ENCODE data around the gene HIVEP2. TPM values are rescaled to one million over a fixed set of nuclear protein-coding genes. Genes with fewer than 3 reads are reported as not detected.

The HIVEP2 gene
- total and polyA plus RNA-seq, 2 donors (not counting 3 experiments of a cell fraction or from before 2014, with no cell fraction given), result 1.3 to 4.7 TPM

DNA sequence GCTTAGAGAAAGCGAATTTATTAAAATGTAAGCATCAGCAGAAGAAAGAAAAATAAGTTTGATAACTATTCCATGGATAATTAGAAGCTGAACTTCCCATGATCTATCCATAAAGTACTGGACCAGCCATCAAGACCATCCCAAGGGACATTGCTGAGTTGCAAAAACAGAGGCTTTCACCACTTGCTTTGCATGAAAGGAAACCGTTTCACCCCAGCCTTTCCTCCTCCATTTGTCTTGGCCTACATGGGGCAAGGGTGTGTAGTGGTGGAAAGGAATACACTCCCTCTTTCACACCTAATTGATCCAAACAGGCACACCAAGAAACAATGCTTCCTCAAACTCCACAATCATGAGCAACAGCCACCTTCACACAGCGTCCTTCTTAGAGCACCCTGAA is 10.4 kb downstream of the HIVEP2 start:
- no TSS peak for BruUV-seq (replicated peaks)
- Histone ChIP-seq H4K20me1 (replicated peaks; ENCODE audit: control insufficient read depth, extremely low read depth, insufficient read depth, low read length) (no peaks in the 10 kb centered on the region), H3K9me1 (replicated peaks; ENCODE audit: control insufficient read depth, extremely low read depth, insufficient read depth, low read length) (no peaks in the 10 kb centered on the region), H3K27me3 (ENCODE audit: control insufficient read depth in 2 of 2, insufficient read depth in 2 of 2, low read length in 2 of 2) (no peaks in the 10 kb centered on the region), H3K4me2 (ENCODE audit: insufficient read depth, low read length) (no peak overlapping the region), H3K9me3 (replicated peaks; ENCODE audit: control insufficient read depth, insufficient read depth, low read length) (no peaks in the 10 kb centered on the region), H3K9ac (replicated peaks; ENCODE audit: extremely low read depth, insufficient read depth, low read length) (no peak overlapping the region), H3K4me1 (ENCODE audit: control insufficient read depth, extremely low read depth, insufficient read depth, low read length) (no peaks in the 10 kb centered on the region), H3K4me3 (replicated peaks in 1 of 3; ENCODE audit: insufficient read depth in 1 of 3, low read depth in 1 of 3, low read length in 3 of 3) (no peak overlapping the region), H2AFZ (ENCODE audit: low read depth, low read length) (no peak overlapping the region), H3K79me2 (ENCODE audit: control insufficient read depth, insufficient read depth, low read length) (no peaks in the 10 kb centered on the region), H3K36me3 (ENCODE audit: control insufficient read depth in 2 of 2, extremely low read depth in 1 of 2, insufficient read depth in 2 of 2, low read length in 2 of 2) (no peaks in the 10 kb centered on the region), H3K27ac (ENCODE audit: insufficient read depth, low read depth, low read length) (no peak overlapping the region)
- dilution Hi-C loops (cut with MboI; ENCODE audit: extremely low pct_ligation_motif_present, low sequenced_read_pairs) (no loop called here), intact Hi-C loops (cut with micrococcal nuclease) (no loop called here)
- no peak for FAIRE-seq
- POLR2A ChIA-PET, result no interaction called here
- DNase-seq (ENCODE audit: low read depth, low spot score), result no peak
- CTCF ChIA-PET, result interaction anchor here (0.7 kb wide), 1 partner anchor 8 kb away, joined by 3 read pairs; no protein-coding TSS in a partner anchor
- TF ChIP-seq POLR2A (IDR thresholded peaks at IDR 0.05; ENCODE audit: low read depth, low read length) (no peak), FOS (IDR thresholded peaks at IDR 0.05; ENCODE audit: borderline replicate concordance, insufficient read depth, low read length) (no peak)

DNA sequence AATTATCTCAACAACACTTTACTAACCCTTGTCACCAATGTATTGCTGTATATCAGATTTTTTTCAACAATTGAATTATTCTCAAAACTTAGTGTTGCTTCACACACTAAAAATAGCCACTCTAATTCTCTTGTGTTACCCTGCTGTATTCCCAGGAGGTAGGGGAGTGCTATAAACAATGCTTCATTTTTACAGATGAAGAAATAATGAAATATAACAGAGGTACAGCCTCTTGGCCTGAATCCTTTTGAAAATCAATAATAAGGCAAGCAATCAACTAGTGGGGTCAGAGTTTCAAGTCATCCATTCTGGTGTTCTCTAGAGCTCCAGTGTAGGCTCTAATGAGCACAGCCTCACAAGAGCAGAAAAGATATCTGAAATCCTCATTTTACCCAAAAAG is 10.9 kb downstream of the HIVEP2 start:
- CTCF ChIA-PET, result no interaction called here
- DNase-seq (ENCODE audit: low read depth, low spot score) (no peak), FAIRE-seq (no peak)
- POLR2A ChIA-PET, result no interaction called here
- Histone ChIP-seq H3K9me3 (replicated peaks; ENCODE audit: control insufficient read depth, insufficient read depth, low read length) (no peaks in the 10 kb centered on the region), H3K9ac (replicated peaks; ENCODE audit: extremely low read depth, insufficient read depth, low read length) (no peak overlapping the region), H2AFZ (ENCODE audit: low read depth, low read length) (no peak overlapping the region), H3K4me1 (ENCODE audit: control insufficient read depth, extremely low read depth, insufficient read depth, low read length) (no peaks in the 10 kb centered on the region), H3K27ac (ENCODE audit: insufficient read depth, low read depth, low read length) (no peak overlapping the region), H3K36me3 (ENCODE audit: control insufficient read depth in 2 of 2, extremely low read depth in 1 of 2, insufficient read depth in 2 of 2, low read length in 2 of 2) (no peaks in the 10 kb centered on the region), H3K4me2 (ENCODE audit: insufficient read depth, low read length) (no peak overlapping the region), H3K79me2 (ENCODE audit: control insufficient read depth, insufficient read depth, low read length) (no peaks in the 10 kb centered on the region), H4K20me1 (replicated peaks; ENCODE audit: control insufficient read depth, extremely low read depth, insufficient read depth, low read length) (no peaks in the 10 kb centered on the region), H3K27me3 (ENCODE audit: control insufficient read depth in 2 of 2, insufficient read depth in 2 of 2, low read length in 2 of 2) (no peaks in the 10 kb centered on the region), H3K4me3 (replicated peaks in 1 of 3; ENCODE audit: insufficient read depth in 1 of 3, low read depth in 1 of 3, low read length in 3 of 3) (no peak overlapping the region), H3K9me1 (replicated peaks; ENCODE audit: control insufficient read depth, extremely low read depth, insufficient read depth, low read length) (no peaks in the 10 kb centered on the region)
- intact Hi-C loops (cut with micrococcal nuclease) (no loop called here), dilution Hi-C loops (cut with MboI; ENCODE audit: extremely low pct_ligation_motif_present, low sequenced_read_pairs) (no loop called here)
- no peak for TF ChIP-seq JUN (IDR thresholded peaks at IDR 0.05; ENCODE audit: borderline replicate concordance, insufficient read depth, insufficient read length, low read depth)
- no peak for TF ChIP-seq EZH2 (IDR thresholded peaks at IDR 0.05; ENCODE audit: borderline replicate concordance, low read depth, low read length, severe bottlenecking)
- no peak for TF ChIP-seq GATA2 (IDR thresholded peaks at IDR 0.05; ENCODE audit: insufficient read depth, insufficient read length, low read depth, low read length)
- TF ChIP-seq, protein P1, sequence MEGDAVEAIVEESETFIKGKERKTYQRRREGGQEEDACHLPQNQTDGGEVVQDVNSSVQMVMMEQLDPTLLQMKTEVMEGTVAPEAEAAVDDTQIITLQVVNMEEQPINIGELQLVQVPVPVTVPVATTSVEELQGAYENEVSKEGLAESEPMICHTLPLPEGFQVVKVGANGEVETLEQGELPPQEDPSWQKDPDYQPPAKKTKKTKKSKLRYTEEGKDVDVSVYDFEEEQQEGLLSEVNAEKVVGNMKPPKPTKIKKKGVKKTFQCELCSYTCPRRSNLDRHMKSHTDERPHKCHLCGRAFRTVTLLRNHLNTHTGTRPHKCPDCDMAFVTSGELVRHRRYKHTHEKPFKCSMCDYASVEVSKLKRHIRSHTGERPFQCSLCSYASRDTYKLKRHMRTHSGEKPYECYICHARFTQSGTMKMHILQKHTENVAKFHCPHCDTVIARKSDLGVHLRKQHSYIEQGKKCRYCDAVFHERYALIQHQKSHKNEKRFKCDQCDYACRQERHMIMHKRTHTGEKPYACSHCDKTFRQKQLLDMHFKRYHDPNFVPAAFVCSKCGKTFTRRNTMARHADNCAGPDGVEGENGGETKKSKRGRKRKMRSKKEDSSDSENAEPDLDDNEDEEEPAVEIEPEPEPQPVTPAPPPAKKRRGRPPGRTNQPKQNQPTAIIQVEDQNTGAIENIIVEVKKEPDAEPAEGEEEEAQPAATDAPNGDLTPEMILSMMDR (IDR thresholded peaks at IDR 0.05; ENCODE audit: extremely low read depth in 1 of 2, insufficient read depth in 1 of 2, low read depth in 1 of 2, low read length in 2 of 2), result no peak
- TF ChIP-seq POLR2AphosphoS5 (IDR thresholded peaks at IDR 0.05; ENCODE audit: insufficient read depth, low read depth, low read length), result no peak
- no peak for TF ChIP-seq FOS (IDR thresholded peaks at IDR 0.05; ENCODE audit: borderline replicate concordance, insufficient read depth, low read length)
- TF ChIP-seq POLR2A (IDR thresholded peaks at IDR 0.05; ENCODE audit: low read depth, low read length), result no peak
- TF ChIP-seq MAX (IDR thresholded peaks at IDR 0.05; ENCODE audit: insufficient read depth, insufficient read length), result no peak
- TF ChIP-seq MYC (IDR thresholded peaks at IDR 0.05; ENCODE audit: low read depth, low read length), result no peak
- no TSS peak for BruUV-seq (replicated peaks)
